Measurements from ENCODE around the gene CYP2W1. TPM values are rescaled to one million over a fixed set of nuclear protein-coding genes. Genes with fewer than 3 reads are reported as not detected.

The CYP2W1 gene
- total and polyA plus RNA-seq, 8 donors, result 6.2 to 16.9 (median 9.0) TPM; not detected in 2

GRCh38 chr7:1028775-1029636 is 46.0 kb downstream of the CYP2W1 start:
- Histone ChIP-seq H3K27me3 (peaks cover 0 to 11% of the 10 kb centered on the region in 2 donors), H3K27ac (peak overlapping the region; percentile 84 to 90), H3K9me3 (no peaks in the 10 kb centered on the region), H3K4me1 (peaks cover 9 to 28% of the 10 kb centered on the region in 2 donors), H3K4me3 (peak overlapping the region; percentile 66 to 72), H3K36me3 (peaks cover 0 to 15% of the 10 kb centered on the region in 2 donors)
- ATAC-seq, result peak; percentile 90
- TF ChIP-seq CTCF (IDR thresholded peaks at IDR 0.05), result no peak
- DNase-seq, result peak; percentile 42 to 92 (median 83)
- intact Hi-C loops (cut with DNase I), result no loop called here

GRCh38 chr7:1029637-1030443 is 46.9 kb downstream of the CYP2W1 start:
- no peak overlapping the region for H3K4me3 ChIP-seq
- H3K4me1 ChIP-seq, result peaks cover 9 to 20% of the 10 kb centered on the region in 2 donors
- TF ChIP-seq CTCF (IDR thresholded peaks at IDR 0.05), result no peak
- H3K36me3 ChIP-seq, result peaks cover 0 to 15% of the 10 kb centered on the region in 2 donors
- no peak for ATAC-seq
- intact Hi-C loops (cut with DNase I), result no loop called here
- peak in 1 of 4 donors; percentile 63 for DNase-seq
- peaks cover 0 to 11% of the 10 kb centered on the region in 2 donors for H3K27me3 ChIP-seq
- H3K27ac ChIP-seq, result peak overlapping the region; percentile 84 to 90
- no peaks in the 10 kb centered on the region for H3K9me3 ChIP-seq

DNA sequence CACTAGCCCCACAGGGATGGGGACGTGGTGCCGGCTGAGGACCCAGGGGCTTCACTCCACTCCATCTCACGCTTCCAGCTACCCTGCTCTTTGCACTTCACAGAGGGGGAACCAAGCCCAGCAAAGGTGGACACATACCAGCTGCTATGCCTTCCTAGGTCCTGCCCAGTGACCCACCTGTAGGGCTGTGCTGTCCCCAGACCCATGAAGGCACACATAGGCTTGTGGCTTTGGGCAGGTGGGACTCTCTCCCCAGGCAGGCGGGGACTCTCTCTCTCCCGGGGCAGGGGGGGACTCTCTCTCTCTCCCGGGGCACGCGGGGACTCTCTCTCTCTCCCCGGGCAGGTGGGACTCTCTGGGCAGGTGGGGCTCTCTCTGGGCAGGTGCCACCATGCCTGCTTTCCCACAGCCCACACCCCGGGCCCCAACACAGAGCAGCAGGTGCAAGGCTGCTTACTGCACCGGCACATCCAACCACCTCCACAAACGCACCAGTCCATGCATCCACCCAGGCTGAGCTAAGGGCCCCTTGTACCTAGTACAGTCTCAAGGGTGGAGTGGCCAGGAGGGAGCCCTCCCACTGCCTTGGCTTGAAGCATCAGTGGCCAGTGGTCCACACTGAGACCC is 47.6 kb downstream of the CYP2W1 start:
- no peak for TF ChIP-seq CTCF (IDR thresholded peaks at IDR 0.05)
- Histone ChIP-seq H3K4me1 (peaks cover 9 to 20% of the 10 kb centered on the region in 2 donors), H3K27me3 (peaks cover 0 to 11% of the 10 kb centered on the region in 2 donors), H3K36me3 (peaks cover 0 to 11% of the 10 kb centered on the region in 2 donors), H3K27ac (no peak overlapping the region), H3K4me3 (no peak overlapping the region), H3K9me3 (no peaks in the 10 kb centered on the region)
- DNase-seq (peak in 1 of 4 donors; percentile 31), ATAC-seq (no peak)
- intact Hi-C loops (cut with DNase I), result no loop called here

GRCh38 chr7:1031716-1032455 is 48.9 kb downstream of the CYP2W1 start:
- peaks cover 9 to 18% of the 10 kb centered on the region in 2 donors for H3K4me1 ChIP-seq
- peak in 1 of 4 donors; percentile 62 for DNase-seq
- intact Hi-C loops (cut with DNase I), result no loop called here
- no peaks in the 10 kb centered on the region for H3K36me3 ChIP-seq
- no peak for TF ChIP-seq CTCF (IDR thresholded peaks at IDR 0.05)
- no peaks in the 10 kb centered on the region for H3K9me3 ChIP-seq
- H3K4me3 ChIP-seq, result no peak overlapping the region
- ATAC-seq, result no peak
- peaks cover 0 to 11% of the 10 kb centered on the region in 2 donors for H3K27me3 ChIP-seq
- H3K27ac ChIP-seq, result no peak overlapping the region

Data from left lung (tissue), 10 donors.